Measurements from ENCODE around the gene ARG2.

Gene ARG2

DNA sequence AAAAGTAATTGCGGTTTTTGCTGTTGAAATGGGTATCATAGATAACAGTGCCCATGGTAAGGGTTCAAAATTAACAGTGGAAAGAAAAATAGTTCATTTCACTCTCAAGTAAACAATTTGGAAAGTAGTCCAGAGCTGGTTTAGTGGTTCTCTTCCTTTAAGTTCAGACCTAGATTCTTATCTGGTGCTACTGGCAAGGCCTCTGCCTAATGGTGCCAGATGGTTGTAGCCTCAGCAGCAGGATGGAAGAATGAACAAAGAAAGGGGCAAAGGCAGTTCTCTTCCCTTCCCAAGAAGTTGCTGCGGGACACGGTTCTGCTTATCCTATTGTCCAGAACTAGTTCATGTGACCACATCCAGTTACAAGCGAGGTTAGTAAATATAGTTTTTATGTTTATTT, 10.5 kb downstream of the ARG2 start:
- Histone ChIP-seq H2BK12ac (ENCODE audit: low read length) (no peak overlapping the region), H3K79me2 (ENCODE audit: control insufficient read depth, insufficient read depth, low read length, poor library complexity) (no peaks in the 10 kb centered on the region), H3K14ac (ENCODE audit: low read length) (no peak overlapping the region), H3K4me1 (ENCODE audit: control insufficient read depth in 1 of 2, insufficient read depth in 2 of 2, low read length in 2 of 2) (no peaks in the 10 kb centered on the region), H3K4me2 (ENCODE audit: low read length) (no peak overlapping the region), H3K36me3 (ENCODE audit: control insufficient read depth in 1 of 2, insufficient read depth in 2 of 2, low read length in 2 of 2) (no peaks in the 10 kb centered on the region), H2AFZ (ENCODE audit: insufficient read depth, low read length, poor library complexity) (no peak overlapping the region), H3K27me3 (ENCODE audit: insufficient read depth, low read length) (no peaks in the 10 kb centered on the region), H3K4me3 (ENCODE audit: low read depth, low read length) (no peak overlapping the region), H3K27ac (ENCODE audit: low read depth, low read length) (no peak overlapping the region), H2BK120ac (ENCODE audit: insufficient read depth, low read length, poor library complexity) (no peak overlapping the region), H4K12ac (ENCODE audit: low read depth, low read length) (no peak overlapping the region), H3K9me3 (ENCODE audit: insufficient read depth, low read depth, low read length) (no peaks in the 10 kb centered on the region), H4K91ac (ENCODE audit: low read depth, low read length) (no peak overlapping the region), H2AK5ac (ENCODE audit: low read length) (no peak overlapping the region), H3K23ac (ENCODE audit: low read length) (no peak overlapping the region), H2BK5ac (ENCODE audit: low read depth, low read length, poor library complexity) (no peak overlapping the region), H4K8ac (ENCODE audit: low read depth, low read length) (no peak overlapping the region), H3K9ac (ENCODE audit: low read length) (no peak overlapping the region), H3K18ac (ENCODE audit: low read length) (no peak overlapping the region), H3K4ac (ENCODE audit: low read depth, low read length) (no peak overlapping the region), H3K79me1 (ENCODE audit: low read length) (no peaks in the 10 kb centered on the region)
- no CpG with 5 or more reads among the region's 4 CpGs for WGBS (ENCODE audit: extremely low coverage, insufficient coverage, insufficient read length)
- no peak for DNase-seq

DNA sequence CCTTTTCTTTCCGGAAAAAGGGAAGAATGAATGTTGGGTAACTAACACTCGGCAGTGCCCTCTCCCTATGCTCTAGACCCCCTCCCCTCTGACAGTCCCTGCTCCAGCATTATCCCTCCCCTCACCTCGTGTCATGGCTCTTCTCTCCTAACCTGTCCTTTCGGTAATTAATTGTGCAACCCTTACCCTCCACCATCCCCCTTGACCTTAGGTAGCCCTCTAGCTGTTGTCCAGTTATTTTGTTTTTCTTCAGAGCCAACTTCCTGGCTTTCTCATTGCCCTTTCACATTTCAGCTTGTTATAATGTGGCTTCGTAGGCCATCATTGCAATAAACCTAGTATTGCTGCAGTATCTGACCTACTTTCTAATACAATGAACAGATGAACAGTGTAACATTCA, 11.2 kb downstream of the ARG2 start:
- Histone ChIP-seq H3K4me2 (ENCODE audit: low read length) (no peak overlapping the region), H3K79me1 (ENCODE audit: low read length) (no peaks in the 10 kb centered on the region), H3K4me1 (ENCODE audit: control insufficient read depth in 1 of 2, insufficient read depth in 2 of 2, low read length in 2 of 2) (no peaks in the 10 kb centered on the region), H2BK12ac (ENCODE audit: low read length) (no peak overlapping the region), H3K27ac (ENCODE audit: low read depth, low read length) (no peak overlapping the region), H4K12ac (ENCODE audit: low read depth, low read length) (no peak overlapping the region), H3K79me2 (ENCODE audit: control insufficient read depth, insufficient read depth, low read length, poor library complexity) (no peaks in the 10 kb centered on the region), H3K36me3 (ENCODE audit: control insufficient read depth in 1 of 2, insufficient read depth in 2 of 2, low read length in 2 of 2) (no peaks in the 10 kb centered on the region), H3K9ac (ENCODE audit: low read length) (no peak overlapping the region), H4K91ac (ENCODE audit: low read depth, low read length) (no peak overlapping the region), H3K4ac (ENCODE audit: low read depth, low read length) (no peak overlapping the region), H3K23ac (ENCODE audit: low read length) (no peak overlapping the region), H3K14ac (ENCODE audit: low read length) (no peak overlapping the region), H3K18ac (ENCODE audit: low read length) (no peak overlapping the region), H2AFZ (ENCODE audit: insufficient read depth, low read length, poor library complexity) (no peak overlapping the region), H3K27me3 (ENCODE audit: insufficient read depth, low read length) (no peaks in the 10 kb centered on the region), H2AK5ac (ENCODE audit: low read length) (no peak overlapping the region), H2BK5ac (ENCODE audit: low read depth, low read length, poor library complexity) (no peak overlapping the region), H4K8ac (ENCODE audit: low read depth, low read length) (no peak overlapping the region), H3K9me3 (ENCODE audit: insufficient read depth, low read depth, low read length) (no peaks in the 10 kb centered on the region), H2BK120ac (ENCODE audit: insufficient read depth, low read length, poor library complexity) (no peak overlapping the region), H3K4me3 (ENCODE audit: low read depth, low read length) (no peak overlapping the region)
- no peak for DNase-seq
- no CpG with 5 or more reads among the region's 5 CpGs for WGBS (ENCODE audit: extremely low coverage, insufficient coverage, insufficient read length)

DNA sequence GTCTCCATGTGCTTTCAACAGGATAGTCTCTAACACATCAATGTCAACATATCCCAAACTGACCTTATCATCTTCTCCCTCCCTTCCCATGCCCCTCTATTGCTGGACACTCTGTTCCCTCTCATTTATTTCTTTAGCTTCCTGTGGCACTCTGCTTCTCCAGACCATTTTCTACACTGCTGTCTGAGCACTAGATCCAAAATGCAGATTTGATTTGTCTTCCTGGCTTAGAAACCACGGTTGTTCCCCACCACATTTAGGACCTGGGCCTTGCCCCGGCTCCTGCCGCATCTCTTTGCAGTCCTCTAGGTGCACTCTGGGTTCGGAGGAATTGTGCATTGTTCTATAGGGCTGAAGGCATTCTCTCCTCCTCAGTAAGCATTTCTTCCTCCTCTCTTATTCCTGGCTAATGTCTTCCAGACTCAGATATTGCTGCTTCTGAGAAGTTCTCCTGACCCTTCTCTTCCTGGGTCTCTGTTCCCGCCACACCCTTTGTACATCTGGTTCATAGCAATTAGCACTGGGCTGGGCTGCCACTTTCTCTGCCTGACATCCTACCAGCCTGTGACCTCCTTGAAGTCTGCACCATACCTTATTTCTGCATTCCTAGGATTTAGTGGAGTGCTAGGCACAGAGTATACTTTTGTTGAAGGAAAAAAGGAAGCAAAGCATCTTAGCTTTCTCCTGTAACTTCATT, 13.9 kb downstream of the ARG2 start:
- H4K8ac ChIP-seq (ENCODE audit: low read depth, low read length): no peak overlapping the region
- no peak overlapping the region for H2AK5ac ChIP-seq (ENCODE audit: low read length)
- no peaks in the 10 kb centered on the region for H3K4me1 ChIP-seq (ENCODE audit: control insufficient read depth in 1 of 2, insufficient read depth in 2 of 2, low read length in 2 of 2)
- H2AFZ ChIP-seq (ENCODE audit: insufficient read depth, low read length, poor library complexity): no peak overlapping the region
- no peaks in the 10 kb centered on the region for H3K36me3 ChIP-seq (ENCODE audit: control insufficient read depth in 1 of 2, insufficient read depth in 2 of 2, low read length in 2 of 2)
- H3K79me2 ChIP-seq (ENCODE audit: control insufficient read depth, insufficient read depth, low read length, poor library complexity): no peaks in the 10 kb centered on the region
- no peaks in the 10 kb centered on the region for H3K9me3 ChIP-seq (ENCODE audit: insufficient read depth, low read depth, low read length)
- no peak for DNase-seq
- H3K27me3 ChIP-seq (ENCODE audit: insufficient read depth, low read length): no peaks in the 10 kb centered on the region
- H3K14ac ChIP-seq (ENCODE audit: low read length): no peak overlapping the region
- H3K18ac ChIP-seq (ENCODE audit: low read length): no peak overlapping the region
- no peak overlapping the region for H3K23ac ChIP-seq (ENCODE audit: low read length)
- H2BK5ac ChIP-seq (ENCODE audit: low read depth, low read length, poor library complexity): no peak overlapping the region
- no peak overlapping the region for H3K4me3 ChIP-seq (ENCODE audit: low read depth, low read length)
- H3K79me1 ChIP-seq (ENCODE audit: low read length): no peaks in the 10 kb centered on the region
- H3K4ac ChIP-seq (ENCODE audit: low read depth, low read length): no peak overlapping the region
- H2BK120ac ChIP-seq (ENCODE audit: insufficient read depth, low read length, poor library complexity): no peak overlapping the region
- WGBS (ENCODE audit: extremely low coverage, insufficient coverage, insufficient read length): no CpG with 5 or more reads among the region's 5 CpGs
- no peak overlapping the region for H2BK12ac ChIP-seq (ENCODE audit: low read length)
- no peak overlapping the region for H3K27ac ChIP-seq (ENCODE audit: low read depth, low read length)
- H4K12ac ChIP-seq (ENCODE audit: low read depth, low read length): no peak overlapping the region
- H3K9ac ChIP-seq (ENCODE audit: low read length): no peak overlapping the region
- H4K91ac ChIP-seq (ENCODE audit: low read depth, low read length): no peak overlapping the region
- H3K4me2 ChIP-seq (ENCODE audit: low read length): no peak overlapping the region

DNA sequence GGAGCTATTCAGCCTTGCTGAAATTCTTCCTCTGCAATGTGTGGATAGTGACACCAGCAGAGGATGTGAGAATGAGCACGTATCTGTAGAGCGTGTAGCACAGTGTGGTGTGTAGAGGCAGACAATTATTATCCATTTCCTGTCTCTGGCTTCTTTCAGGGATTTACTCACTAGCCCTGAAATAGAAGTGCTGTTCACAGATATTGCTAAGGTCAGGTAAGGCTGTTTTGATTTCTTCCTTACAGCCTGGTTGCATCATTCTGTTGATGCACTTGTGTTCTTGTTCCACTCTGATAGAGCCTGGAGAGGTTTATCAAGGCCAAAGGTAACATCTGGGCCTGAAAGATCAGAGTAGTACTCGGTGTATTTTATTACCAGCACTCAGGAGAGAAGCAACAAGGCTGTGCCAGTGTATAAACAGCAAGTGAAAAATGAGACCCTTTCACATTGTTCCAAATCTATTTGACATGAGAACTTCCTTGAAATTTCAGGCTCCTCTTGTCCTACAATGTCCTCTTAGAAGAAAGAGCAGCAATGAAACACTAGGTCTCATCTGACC, 16.7 kb downstream of the ARG2 start:
- Histone ChIP-seq H3K4ac (ENCODE audit: low read depth, low read length) (no peak overlapping the region), H4K8ac (ENCODE audit: low read depth, low read length) (no peak overlapping the region), H4K91ac (ENCODE audit: low read depth, low read length) (no peak overlapping the region), H3K9me3 (ENCODE audit: insufficient read depth, low read depth, low read length) (no peaks in the 10 kb centered on the region), H2BK12ac (ENCODE audit: low read length) (no peak overlapping the region), H3K23ac (ENCODE audit: low read length) (no peak overlapping the region), H3K4me2 (ENCODE audit: low read length) (no peak overlapping the region), H3K79me2 (ENCODE audit: control insufficient read depth, insufficient read depth, low read length, poor library complexity) (no peaks in the 10 kb centered on the region), H2BK120ac (ENCODE audit: insufficient read depth, low read length, poor library complexity) (no peak overlapping the region), H3K14ac (ENCODE audit: low read length) (no peak overlapping the region), H2AK5ac (ENCODE audit: low read length) (no peak overlapping the region), H3K4me3 (ENCODE audit: low read depth, low read length) (no peak overlapping the region), H3K79me1 (ENCODE audit: low read length) (no peaks in the 10 kb centered on the region), H3K4me1 (ENCODE audit: control insufficient read depth in 1 of 2, insufficient read depth in 2 of 2, low read length in 2 of 2) (no peaks in the 10 kb centered on the region), H3K36me3 (ENCODE audit: control insufficient read depth in 1 of 2, insufficient read depth in 2 of 2, low read length in 2 of 2) (no peaks in the 10 kb centered on the region), H2BK5ac (ENCODE audit: low read depth, low read length, poor library complexity) (no peak overlapping the region), H3K27me3 (ENCODE audit: insufficient read depth, low read length) (no peaks in the 10 kb centered on the region), H2AFZ (ENCODE audit: insufficient read depth, low read length, poor library complexity) (no peak overlapping the region), H3K9ac (ENCODE audit: low read length) (no peak overlapping the region), H3K27ac (ENCODE audit: low read depth, low read length) (no peak overlapping the region), H4K12ac (ENCODE audit: low read depth, low read length) (no peak overlapping the region), H3K18ac (ENCODE audit: low read length) (no peak overlapping the region)
- DNase-seq: no peak
- WGBS (ENCODE audit: extremely low coverage, insufficient coverage, insufficient read length): no CpG with 5 or more reads among the region's 3 CpGs
